Muscle of leg (tissue), 11 donors: ENCODE results near the gene SNX8. TPM values are rescaled to one million over a fixed set of nuclear protein-coding genes. Genes with fewer than 3 reads are reported as not detected.

Experiments
- DNase-seq: peaks from one replicate; pipeline ENCODE4 v3.0.0; 2013
- H3K27ac ChIP-seq: one replicate; pipeline ENCODE4 v1.5.1; 2013; ENCODE audit warnings: mild to moderate bottlenecking, low read length, control low read depth
- H3K27me3 ChIP-seq: one replicate; pipeline ENCODE4 v1.6.1; 2013; ENCODE audit warnings: low read length; ENCODE audit not compliant: control insufficient read depth, insufficient read depth
- H3K36me3 ChIP-seq: one replicate; pipeline ENCODE4 v1.6.1; 2013; ENCODE audit warnings: low read length; ENCODE audit not compliant: control insufficient read depth, insufficient read depth
- H3K4me1 ChIP-seq: one replicate; pipeline ENCODE4 v1.6.1; 2013; ENCODE audit warnings: low read length; ENCODE audit not compliant: control insufficient read depth, insufficient read depth
- H3K4me3 ChIP-seq: one replicate; pipeline ENCODE4 v1.5.1; 2013; ENCODE audit warnings: low read length, control low read depth
- H3K9me3 ChIP-seq: replicated peaks from 2 replicates; pipeline ENCODE4 v1.6.1; 2013; ENCODE audit warnings: low read depth, low read length; ENCODE audit not compliant: control insufficient read depth
- WGBS: methylation state at CpG from one replicate; pipeline ENCODE4 v1.1.5; 2013; ENCODE audit warnings: missing lambda C conversion rate; ENCODE audit not compliant: insufficient coverage; 5-methylcytosine and 5-hydroxymethylcytosine counted together
- polyA plus RNA-seq, 8 donors: library from polyadenylated mRNA; unstranded; fragments of 120-200 nt; gene quantifications; one replicate each; pipeline versions ENCODE4 v1.2.1 to v1.2.3, GENCODE V29; 2013; ENCODE audit warnings: inconsistent platforms in 1 of 8, low replicate concordance in 1 of 8; ENCODE audit not compliant: insufficient read length in 8 of 8, insufficient read depth in 1 of 8
- total RNA-seq: library from RNA; stranded (reverse); fragments of 120-200 nt; gene quantifications from one replicate; pipeline ENCODE4 v1.2.4, GENCODE V29; 2013

SNX8 gene
- total and polyA plus RNA-seq, 9 donors = 12.1 to 29.3 (median 23.9) TPM

GRCh38 chr7:2280424-2280823 is 33.8 kb downstream of the SNX8 start:
- Histone ChIP-seq H3K9me3 (no peaks in the 10 kb centered on the region), H3K4me3 (no peak overlapping the region), H3K27me3 (no peaks in the 10 kb centered on the region), H3K4me1 (peaks cover 37% of the 10 kb centered on the region), H3K27ac (peak overlapping the region; percentile 74), H3K36me3 (peaks cover 16% of the 10 kb centered on the region)
- WGBS = no CpG with 5 or more reads among the region's 2 CpGs
- no peak for DNase-seq

DNA sequence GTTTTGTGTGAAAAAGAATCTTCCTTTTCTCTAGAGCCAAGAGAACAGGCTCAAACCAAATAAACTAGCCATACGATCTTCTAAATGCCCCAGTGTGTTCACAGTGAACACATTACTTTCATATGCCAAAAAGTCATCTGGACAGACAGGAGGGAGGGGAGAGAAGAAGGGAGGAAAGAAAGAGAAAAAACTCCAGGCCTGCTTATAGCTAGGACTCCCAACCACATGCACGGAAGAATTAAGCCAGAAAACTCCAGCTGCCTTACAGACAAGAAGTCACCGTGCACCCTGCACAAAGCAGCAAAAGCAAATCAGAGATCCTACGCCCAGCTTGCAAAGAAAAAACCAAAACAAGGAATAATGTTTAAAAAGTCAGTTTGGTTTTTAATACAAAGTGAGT is 34.3 kb downstream of the SNX8 start:
- peaks cover 19% of the 10 kb centered on the region for H3K36me3 ChIP-seq
- DNase-seq = peak; percentile 97
- H3K9me3 ChIP-seq = no peaks in the 10 kb centered on the region
- no CpG with 5 or more reads among the region's 4 CpGs for WGBS
- peak overlapping the region; percentile 74 for H3K27ac ChIP-seq
- H3K4me3 ChIP-seq = no peak overlapping the region
- H3K4me1 ChIP-seq = peaks cover 37% of the 10 kb centered on the region
- no peaks in the 10 kb centered on the region for H3K27me3 ChIP-seq

GRCh38 chr7:2278026-2278425 is 36.2 kb downstream of the SNX8 start:
- Histone ChIP-seq H3K9me3 (no peaks in the 10 kb centered on the region), H3K36me3 (peaks cover 31% of the 10 kb centered on the region), H3K27ac (no peak overlapping the region), H3K4me3 (no peak overlapping the region), H3K4me1 (peaks cover 30% of the 10 kb centered on the region), H3K27me3 (no peaks in the 10 kb centered on the region)
- WGBS = 86% methylated on average over 10 of the region's 11 CpGs
- DNase-seq = no peak

GRCh38 chr7:2276107-2276506 is 38.1 kb downstream of the SNX8 start:
- Histone ChIP-seq H3K36me3 (peaks cover 42% of the 10 kb centered on the region), H3K27ac (no peak overlapping the region), H3K4me3 (no peak overlapping the region), H3K9me3 (no peaks in the 10 kb centered on the region), H3K27me3 (no peaks in the 10 kb centered on the region), H3K4me1 (peaks cover 12% of the 10 kb centered on the region)
- DNase-seq = no peak
- 82% methylated on average over 17 of the region's 18 CpGs for WGBS

DNA sequence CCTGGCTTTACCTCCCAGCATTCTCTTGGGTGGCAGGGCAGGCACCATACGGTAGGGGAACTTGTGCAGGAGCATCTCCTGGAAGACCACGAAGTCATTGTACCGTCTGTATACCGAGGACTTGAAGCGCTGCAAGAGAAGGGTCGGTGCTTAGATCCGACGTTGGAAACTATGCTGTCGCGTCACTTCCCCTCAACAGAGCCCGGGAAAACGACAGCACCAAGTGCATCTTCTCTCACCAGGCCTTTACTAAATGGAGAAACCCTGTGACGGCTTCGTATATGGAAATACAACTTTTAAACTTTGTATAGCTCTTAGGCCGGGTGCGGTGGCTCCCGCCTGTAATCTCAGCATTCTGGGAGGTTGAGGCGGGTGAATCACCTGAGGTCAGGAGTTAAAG is 39.1 kb downstream of the SNX8 start:
- no peaks in the 10 kb centered on the region for H3K9me3 ChIP-seq
- no peaks in the 10 kb centered on the region for H3K27me3 ChIP-seq
- peaks cover 45% of the 10 kb centered on the region for H3K36me3 ChIP-seq
- no peak overlapping the region for H3K27ac ChIP-seq
- DNase-seq = no peak
- WGBS = 88% methylated on average over 15 of the region's 18 CpGs
- H3K4me1 ChIP-seq = peaks cover 12% of the 10 kb centered on the region
- H3K4me3 ChIP-seq = no peak overlapping the region

DNA sequence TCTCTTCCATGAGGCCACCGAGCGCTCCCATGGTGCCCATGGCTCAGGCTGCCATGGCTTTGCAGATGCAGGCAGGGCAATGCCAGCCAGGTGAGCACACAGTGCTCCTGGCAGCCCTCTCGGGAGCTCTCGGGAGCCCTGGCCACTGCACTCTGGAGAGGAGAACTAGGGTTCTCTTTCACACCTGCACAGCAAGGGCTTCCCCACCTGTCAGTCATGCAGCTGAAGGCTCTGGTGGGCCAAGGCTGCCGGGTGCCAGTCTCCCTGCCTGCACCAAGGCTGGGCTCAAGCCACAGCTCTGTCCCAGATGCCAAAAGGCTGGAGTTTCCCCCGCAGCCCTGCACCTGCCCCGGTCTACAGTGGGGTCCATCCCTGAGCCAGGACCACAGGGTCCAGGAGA is 39.6 kb downstream of the SNX8 start:
- no peak overlapping the region for H3K4me3 ChIP-seq
- no peaks in the 10 kb centered on the region for H3K9me3 ChIP-seq
- H3K4me1 ChIP-seq = peaks cover 13% of the 10 kb centered on the region
- DNase-seq = no peak
- H3K36me3 ChIP-seq = peaks cover 47% of the 10 kb centered on the region
- no peak overlapping the region for H3K27ac ChIP-seq
- 84% methylated on average over 4 of the region's 7 CpGs for WGBS
- H3K27me3 ChIP-seq = no peaks in the 10 kb centered on the region

- Histone ChIP-seq H3K27me3 (no peaks in the 10 kb centered on the region), H3K36me3 (peaks cover 50% of the 10 kb centered on the region)
Observed at GRCh38 chr7:2273866-2274265, 40.4 kb downstream of the SNX8 start.

DNA sequence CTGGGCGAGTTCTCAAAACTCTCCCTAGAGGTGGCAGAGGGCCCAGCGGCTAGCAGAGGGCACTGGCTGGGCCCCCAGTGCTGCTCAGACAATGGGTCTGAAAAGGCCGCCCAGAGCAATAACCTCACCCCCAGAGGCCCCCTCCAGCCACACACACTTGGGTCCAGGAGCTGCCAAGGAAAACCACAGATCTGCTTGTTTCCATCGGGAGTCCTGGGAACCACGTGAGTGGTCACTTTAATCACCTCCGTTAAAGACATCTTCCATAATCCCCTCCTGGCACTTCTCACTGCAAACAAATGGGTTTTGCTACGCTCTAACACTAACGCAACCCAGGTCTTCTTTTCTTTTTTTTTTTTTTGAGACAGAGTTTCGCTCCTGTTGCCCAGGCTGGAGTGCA is 42.2 kb downstream of the SNX8 start:
- no peak overlapping the region for H3K4me3 ChIP-seq
- H3K27me3 ChIP-seq = no peaks in the 10 kb centered on the region
- DNase-seq = no peak
- H3K36me3 ChIP-seq = peaks cover 42% of the 10 kb centered on the region
- H3K9me3 ChIP-seq = no peaks in the 10 kb centered on the region
- WGBS = 56% methylated on average over 8 of the region's 9 CpGs
- peaks cover 11% of the 10 kb centered on the region for H3K4me1 ChIP-seq
- H3K27ac ChIP-seq = no peak overlapping the region

More at GRCh38 chr7:2273866-2274265, 40.4 kb downstream of the SNX8 start:
- Histone ChIP-seq H3K4me1 (peaks cover 11% of the 10 kb centered on the region), H3K27ac (no peak overlapping the region), H3K4me3 (no peak overlapping the region), H3K9me3 (no peaks in the 10 kb centered on the region)
- DNase-seq = no peak
- WGBS = 94% methylated on average over 18 of the region's 20 CpGs

GRCh38 chr7:2271273-2272026 is 42.8 kb downstream of the SNX8 start:
- Histone ChIP-seq H3K27ac (no peak overlapping the region), H3K36me3 (peaks cover 40% of the 10 kb centered on the region), H3K9me3 (no peaks in the 10 kb centered on the region), H3K4me3 (no peak overlapping the region), H3K27me3 (no peaks in the 10 kb centered on the region), H3K4me1 (peaks cover 11% of the 10 kb centered on the region)
- no peak for DNase-seq
- WGBS = 72% methylated on average over 23 of the region's 27 CpGs

DNA sequence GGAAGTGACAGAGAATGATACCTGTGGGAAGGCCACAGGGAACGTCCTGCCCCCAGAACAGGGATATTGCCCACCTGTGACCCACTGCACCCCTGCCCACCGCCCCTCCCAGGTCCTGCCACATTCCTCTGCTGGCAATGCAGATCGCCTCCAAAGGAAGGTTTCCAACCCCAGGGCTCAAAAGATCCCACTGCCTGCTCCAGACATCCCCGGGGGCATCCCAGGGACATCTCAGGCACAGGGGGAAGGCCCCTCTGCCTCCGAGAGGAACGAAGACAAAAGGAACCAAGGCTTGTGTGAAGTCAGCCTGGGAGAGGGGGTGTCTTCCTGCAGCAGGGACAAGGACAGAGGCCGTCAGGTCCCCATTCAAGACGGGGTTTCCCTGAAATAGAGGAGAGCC is 43.7 kb downstream of the SNX8 start:
- DNase-seq = no peak
- H3K36me3 ChIP-seq = peaks cover 37% of the 10 kb centered on the region
- H3K9me3 ChIP-seq = no peaks in the 10 kb centered on the region
- H3K4me3 ChIP-seq = no peak overlapping the region
- no peak overlapping the region for H3K27ac ChIP-seq
- peaks cover 11% of the 10 kb centered on the region for H3K4me1 ChIP-seq
- H3K27me3 ChIP-seq = no peaks in the 10 kb centered on the region
- 61% methylated on average over 4 of the region's 8 CpGs for WGBS
